Hepatocyte (in vitro differentiated cells): Measurements from ENCODE around the gene TRPM7. TPM values are rescaled to one million over a fixed set of nuclear protein-coding genes. Genes with fewer than 3 reads are reported as not detected.

Experiments used
- DNase-seq: peaks from one replicate; pipeline ENCODE4 v3.0.0-alpha.2; 2016; ENCODE audit warnings: low spot score
- H2AFZ ChIP-seq: fragments of 200-600 bp; sonication (generic); 2 replicates; pipeline ENCODE4 v1.6.0; 2016; ENCODE audit warnings: antibody characterized with exemption, mild to moderate bottlenecking
- H3K27ac ChIP-seq: fragments of 200-600 bp; sonication (generic); 2 replicates; pipeline ENCODE4 v1.5.1; 2016; ENCODE audit warnings: mild to moderate bottlenecking
- H3K27me3 ChIP-seq: fragments of 200-600 bp; sonication (generic); 2 replicates; pipeline ENCODE4 v1.6.1; 2016
- H3K36me3 ChIP-seq: fragments of 200-600 bp; sonication (generic); replicated peaks from 2 replicates; pipeline ENCODE4 v1.5.1; 2016; ENCODE audit warnings: low read depth; ENCODE audit not compliant: insufficient read depth
- H3K4me1 ChIP-seq: fragments of 200-600 bp; sonication (generic); 2 replicates; pipeline ENCODE4 v1.5.1; 2016; ENCODE audit warnings: mild to moderate bottlenecking, moderate library complexity; ENCODE audit not compliant: insufficient read depth
- H3K4me2 ChIP-seq: fragments of 200-600 bp; sonication (generic); 2 replicates; pipeline ENCODE4 v1.6.0; 2016
- H3K4me3 ChIP-seq: fragments of 200-600 bp; sonication (generic); 2 replicates; pipeline ENCODE4 v1.5.1; 2016; ENCODE audit warnings: mild to moderate bottlenecking
- H3K79me2 ChIP-seq: fragments of 200-600 bp; sonication (generic); 2 replicates; pipeline ENCODE4 v1.6.0; 2017; ENCODE audit warnings: mild to moderate bottlenecking
- H3K9me2 ChIP-seq: fragments of 200-600 bp; sonication (generic); replicated peaks from 2 replicates; pipeline ENCODE4 v1.6.0; 2017; ENCODE audit warnings: mild to moderate bottlenecking; ENCODE audit not compliant: insufficient read depth
- H3K9me3 ChIP-seq: fragments of 200-600 bp; sonication (generic); 2 replicates; pipeline ENCODE4 v1.5.1; 2016; ENCODE audit warnings: low read depth, mild to moderate bottlenecking
- H4K20me1 ChIP-seq: fragments of 200-600 bp; sonication (generic); 2 replicates; pipeline ENCODE4 v1.6.0; 2016; ENCODE audit warnings: mild to moderate bottlenecking; ENCODE audit not compliant: insufficient read depth, poor library complexity, severe bottlenecking
- EZH2 ChIP-seq: fragments of 200-600 bp; sonication (generic); IDR thresholded peaks from 2 replicates; pipeline ENCODE4 v1.6.1; 2016; ENCODE audit warnings: antibody characterized with exemption, mild to moderate bottlenecking, borderline replicate concordance
- EZH2phosphoT487 ChIP-seq: fragments of 200-600 bp; sonication (generic); IDR thresholded peaks from one replicate; pipeline ENCODE4 v1.6.1; 2018; ENCODE audit warnings: antibody characterized with exemption, mild to moderate bottlenecking, low read depth, moderate library complexity; ENCODE audit not compliant: unreplicated experiment, severe bottlenecking
- WGBS: methylation state at CpG from one replicate; pipeline ENCODE4 v1.1.6; 2016; ENCODE audit warnings: low lambda C conversion rate; ENCODE audit errors: missing lambda C conversion rate; 5-methylcytosine and 5-hydroxymethylcytosine counted together
- polyA plus RNA-seq: library from polyadenylated mRNA; unstranded; fragments of >200 nt; fragmentation: Nextera tagmentation; extraction: Ambion mirVana; gene quantifications from 2 replicates; pipeline ENCODE4 v1.2.1, GENCODE V29; 2016
- small RNA-seq: library from RNA; depleted of rRNA; stranded (forward); fragments of <200 nt; gene quantifications from one replicate; pipeline ENCODE3, GENCODE V24; 2014
- total RNA-seq: library from RNA; depleted of rRNA; stranded (reverse); fragments of >200 nt; gene quantifications from 2 replicates; pipeline ENCODE4 v1.2.3, GENCODE V29; 2014
- TF ChIP-seq, protein P1 (sequence below): fragments of 200-600 bp; sonication (generic); IDR thresholded peaks from 2 replicates; pipeline ENCODE4 v1.5.1; 2016; ENCODE audit warnings: antibody characterized with exemption, mild to moderate bottlenecking; ENCODE audit not compliant: poor library complexity

Gene TRPM7
- total and polyA plus RNA-seq, 2 experiments from 2014 or later = 12.2 to 58.3 TPM

GRCh38 chr15:50523851-50524251 is 162.7 kb downstream of the TRPM7 start:
- Histone ChIP-seq H3K9me3 (no peaks in the 10 kb centered on the region), H3K9me2 (no peaks in the 10 kb centered on the region), H4K20me1 (no peaks in the 10 kb centered on the region), H3K36me3 (no peaks in the 10 kb centered on the region), H2AFZ (no peak overlapping the region), H3K27me3 (no peaks in the 10 kb centered on the region), H3K4me2 (no peak overlapping the region), H3K4me3 (no peak overlapping the region), H3K79me2 (no peaks in the 10 kb centered on the region), H3K4me1 (no peaks in the 10 kb centered on the region), H3K27ac (no peak overlapping the region)
- DNase-seq = no peak
- 51% methylated on average over 5 of the region's 5 CpGs for WGBS
- TF ChIP-seq EZH2 (no peak), EZH2phosphoT487 (no peak)
- TF ChIP-seq, protein P1, sequence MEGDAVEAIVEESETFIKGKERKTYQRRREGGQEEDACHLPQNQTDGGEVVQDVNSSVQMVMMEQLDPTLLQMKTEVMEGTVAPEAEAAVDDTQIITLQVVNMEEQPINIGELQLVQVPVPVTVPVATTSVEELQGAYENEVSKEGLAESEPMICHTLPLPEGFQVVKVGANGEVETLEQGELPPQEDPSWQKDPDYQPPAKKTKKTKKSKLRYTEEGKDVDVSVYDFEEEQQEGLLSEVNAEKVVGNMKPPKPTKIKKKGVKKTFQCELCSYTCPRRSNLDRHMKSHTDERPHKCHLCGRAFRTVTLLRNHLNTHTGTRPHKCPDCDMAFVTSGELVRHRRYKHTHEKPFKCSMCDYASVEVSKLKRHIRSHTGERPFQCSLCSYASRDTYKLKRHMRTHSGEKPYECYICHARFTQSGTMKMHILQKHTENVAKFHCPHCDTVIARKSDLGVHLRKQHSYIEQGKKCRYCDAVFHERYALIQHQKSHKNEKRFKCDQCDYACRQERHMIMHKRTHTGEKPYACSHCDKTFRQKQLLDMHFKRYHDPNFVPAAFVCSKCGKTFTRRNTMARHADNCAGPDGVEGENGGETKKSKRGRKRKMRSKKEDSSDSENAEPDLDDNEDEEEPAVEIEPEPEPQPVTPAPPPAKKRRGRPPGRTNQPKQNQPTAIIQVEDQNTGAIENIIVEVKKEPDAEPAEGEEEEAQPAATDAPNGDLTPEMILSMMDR = no peak

DNA sequence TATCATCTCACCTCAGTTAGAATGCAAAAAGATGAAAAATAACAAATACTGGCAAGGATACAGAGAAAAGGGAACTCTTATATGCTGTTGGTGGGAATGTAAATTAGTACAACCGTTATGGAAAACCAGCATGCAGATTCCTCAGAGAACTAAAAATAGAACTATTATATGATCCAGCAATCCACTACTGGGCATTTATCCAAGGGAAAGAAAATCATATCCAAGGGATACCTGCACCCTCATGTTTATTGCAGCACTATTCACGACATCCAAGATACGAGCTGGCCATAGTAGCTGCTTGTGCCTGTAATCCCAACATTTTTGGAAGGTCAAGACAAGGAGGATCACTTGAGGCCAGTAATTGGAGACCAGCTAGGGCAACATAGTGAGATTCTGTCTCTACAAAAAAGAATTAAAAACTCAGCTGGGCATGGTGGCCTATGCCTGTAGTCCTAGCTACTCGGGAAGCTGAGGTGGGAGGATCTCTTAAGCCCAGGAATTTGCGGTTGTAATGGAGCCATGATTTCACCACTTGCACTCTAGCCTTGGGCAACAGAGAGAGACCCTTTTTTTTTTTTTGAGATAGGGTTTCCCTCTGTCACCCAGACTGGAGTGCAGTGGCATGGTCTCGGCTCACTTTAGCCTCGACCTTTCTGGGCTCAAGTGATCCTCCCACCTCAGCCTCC is 166.7 kb downstream of the TRPM7 start:
- TF ChIP-seq EZH2phosphoT487 (no peak), EZH2 (no peak)
- TF ChIP-seq, protein P1 = no peak
- Histone ChIP-seq H4K20me1 (no peaks in the 10 kb centered on the region), H3K4me2 (no peak overlapping the region), H3K27me3 (no peaks in the 10 kb centered on the region), H3K36me3 (no peaks in the 10 kb centered on the region), H2AFZ (no peak overlapping the region), H3K4me3 (no peak overlapping the region), H3K9me2 (no peaks in the 10 kb centered on the region), H3K4me1 (no peaks in the 10 kb centered on the region), H3K27ac (no peak overlapping the region), H3K9me3 (no peaks in the 10 kb centered on the region), H3K79me2 (no peaks in the 10 kb centered on the region)
- no peak for DNase-seq
- 89% methylated on average over 7 of the region's 7 CpGs for WGBS

DNA sequence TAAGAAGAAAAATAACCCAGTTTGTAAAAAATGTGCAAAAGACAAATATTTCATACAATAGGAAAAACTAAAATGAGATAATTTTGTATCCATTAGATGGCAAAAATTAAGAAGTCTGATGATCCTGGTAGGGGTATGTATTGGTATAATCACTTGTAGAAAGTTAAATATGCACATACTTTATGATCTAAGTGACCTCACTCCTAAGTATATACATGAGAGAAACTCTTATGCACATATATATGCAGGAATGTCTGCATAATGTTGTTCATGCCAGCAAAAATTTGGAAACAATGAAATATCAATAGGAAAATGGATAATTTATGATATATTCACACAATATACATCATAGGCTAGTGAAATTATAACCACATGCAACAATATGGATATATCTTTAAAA is 173.6 kb downstream of the TRPM7 start:
- Histone ChIP-seq H3K9me3 (no peaks in the 10 kb centered on the region), H3K36me3 (no peaks in the 10 kb centered on the region), H2AFZ (no peak overlapping the region), H3K4me1 (no peaks in the 10 kb centered on the region), H3K9me2 (no peaks in the 10 kb centered on the region), H3K79me2 (no peaks in the 10 kb centered on the region), H3K4me3 (no peak overlapping the region), H3K4me2 (no peak overlapping the region), H3K27ac (no peak overlapping the region), H4K20me1 (no peaks in the 10 kb centered on the region), H3K27me3 (no peaks in the 10 kb centered on the region)
- no peak for DNase-seq
- TF ChIP-seq EZH2 = no peak
- no peak for TF ChIP-seq EZH2phosphoT487
- TF ChIP-seq, protein P1 = no peak

Small RNAs within 50 kb of the gene (small RNA-seq; reads per million reads assigned to genes)
- not detected for gene RN7SL354P

Other genes starting within 250 kb of the TRPM7 start
- gene USP50, start 140.1 kb downstream of the TRPM7 start, total RNA-seq = not detected in 2 replicates
- 0.29 and 0.74 TPM in 2 replicates for gene USP50, start 140.1 kb downstream of the TRPM7 start, polyA plus RNA-seq
- 141 and 159 TPM in 2 replicates for gene SPPL2A, start 78.9 kb upstream of the TRPM7 start, total RNA-seq
- gene SPPL2A, start 78.9 kb upstream of the TRPM7 start, polyA plus RNA-seq = 69.8 and 111 TPM in 2 replicates
- gene AP4E1, start 221.9 kb upstream of the TRPM7 start, total RNA-seq = 10.6 and 12.4 TPM in 2 replicates
- 1.4 and 2.0 TPM in 2 replicates for gene AP4E1, start 221.9 kb upstream of the TRPM7 start, polyA plus RNA-seq